ENCODE results near the gene ZBTB5.

The ZBTB5 gene

DNA sequence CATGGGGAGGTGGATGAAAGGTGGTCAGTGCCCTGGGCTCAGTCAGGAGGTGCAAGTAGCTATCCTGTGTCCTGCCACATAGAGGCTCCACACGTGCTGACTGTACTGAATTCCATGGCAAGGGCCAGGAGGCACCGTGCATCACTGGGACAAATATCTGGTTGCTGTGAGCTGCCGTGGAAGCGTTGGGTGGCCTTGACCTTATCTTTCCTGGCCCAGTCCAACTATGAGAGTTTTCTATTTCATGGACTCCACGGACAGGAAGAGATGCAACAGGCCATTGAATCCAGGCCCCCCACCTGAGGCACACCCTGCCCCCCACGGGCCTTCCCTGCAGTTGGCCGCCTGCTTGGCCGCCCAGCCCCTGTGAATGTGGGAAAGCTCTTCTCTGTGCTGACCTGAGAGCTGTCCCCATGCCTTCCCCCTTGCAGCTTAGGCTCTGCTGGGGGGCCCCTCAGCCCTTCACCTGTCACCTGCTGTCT lies 41.0 kb downstream of the ZBTB5 start:
- no peak for DNase-seq (ENCODE audit: low spot score)

DNA sequence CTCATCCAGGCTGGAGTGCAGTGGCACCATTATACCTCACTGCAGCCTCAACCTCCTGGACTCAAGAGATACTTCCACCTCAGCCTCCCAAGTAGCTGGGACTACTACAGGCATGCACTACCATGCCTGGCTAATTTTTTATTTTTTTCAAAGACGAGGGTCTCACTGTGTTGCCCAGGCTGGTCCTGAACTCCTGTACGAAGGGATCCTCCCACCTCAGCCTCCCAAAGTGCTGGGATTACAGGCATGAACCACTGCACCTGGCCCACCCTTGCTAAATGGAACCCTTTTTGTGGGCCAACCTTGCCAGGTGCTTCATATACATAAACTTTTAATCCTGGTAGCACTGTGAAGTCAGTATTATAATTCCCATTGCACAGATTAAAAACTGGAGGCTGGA lies 41.7 kb downstream of the ZBTB5 start:
- DNase-seq (ENCODE audit: low spot score) = no peak

DNA sequence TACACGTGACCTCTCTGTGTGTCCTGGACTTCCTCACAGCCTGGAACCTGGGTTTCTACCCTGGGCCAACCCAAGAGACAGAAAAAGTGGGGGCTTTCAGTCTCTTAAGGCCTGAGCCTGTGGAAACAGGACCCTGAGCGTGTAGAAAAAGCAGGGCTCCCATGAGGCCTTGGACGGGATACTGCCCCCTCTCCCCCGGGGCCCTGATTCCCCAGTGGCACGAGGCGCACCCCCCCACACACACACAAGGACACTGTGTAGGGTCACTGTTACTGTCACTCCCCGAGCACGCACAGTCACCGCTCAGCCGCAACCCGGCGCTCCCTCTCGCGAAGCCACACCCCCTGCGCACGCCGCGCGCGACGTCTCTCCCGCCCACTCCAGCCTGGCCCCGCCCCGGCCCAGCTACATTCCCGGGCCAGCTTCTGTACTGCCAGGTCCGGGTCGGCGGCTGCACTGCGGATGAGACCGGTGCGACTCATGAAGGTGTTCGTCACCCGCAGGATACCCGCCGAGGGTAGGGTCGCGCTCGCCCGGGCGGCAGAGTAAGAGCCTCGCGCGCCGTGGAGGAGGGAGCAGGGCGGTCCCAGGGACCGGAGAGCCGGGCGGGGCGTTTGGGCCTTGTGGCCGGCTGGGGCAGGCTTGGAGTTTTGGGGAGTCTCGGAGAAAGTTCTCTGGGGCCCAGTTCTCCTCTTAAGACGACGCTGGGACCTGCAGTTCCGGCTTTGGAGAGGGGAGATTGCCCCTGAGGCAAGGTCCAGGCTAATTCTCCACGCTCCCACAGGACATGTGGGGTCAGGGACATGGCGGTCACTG lies 42.8 kb downstream of the ZBTB5 start, which contains the start of gene GRHPR:
TSS of gene GRHPR (plus strand) at position 408 of the 816 bp plus-strand sequence. CDS start at position 463, 55 bp downstream.
- peak; percentile 86 for DNase-seq (ENCODE audit: low spot score)

DNA sequence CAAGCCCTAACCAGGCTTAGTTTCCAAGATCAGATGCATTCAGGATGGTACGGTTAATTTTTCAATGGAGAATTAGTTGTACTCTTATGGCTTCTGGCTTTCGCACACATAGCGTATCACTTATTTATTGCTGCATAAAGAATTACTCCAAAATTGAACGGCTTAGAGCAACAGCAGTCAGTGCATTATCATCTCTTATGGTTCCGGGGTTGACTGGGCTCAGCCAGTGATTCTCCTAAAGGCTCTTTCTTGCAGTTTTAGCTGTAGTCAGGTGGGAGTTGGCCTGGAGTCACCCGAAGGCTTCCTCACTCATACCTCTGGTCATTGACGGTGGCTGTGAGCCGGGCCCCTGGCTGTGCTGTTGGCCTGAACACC lies 43.3 kb downstream of the ZBTB5 start:
- DNase-seq (ENCODE audit: low spot score) = no peak

DNA sequence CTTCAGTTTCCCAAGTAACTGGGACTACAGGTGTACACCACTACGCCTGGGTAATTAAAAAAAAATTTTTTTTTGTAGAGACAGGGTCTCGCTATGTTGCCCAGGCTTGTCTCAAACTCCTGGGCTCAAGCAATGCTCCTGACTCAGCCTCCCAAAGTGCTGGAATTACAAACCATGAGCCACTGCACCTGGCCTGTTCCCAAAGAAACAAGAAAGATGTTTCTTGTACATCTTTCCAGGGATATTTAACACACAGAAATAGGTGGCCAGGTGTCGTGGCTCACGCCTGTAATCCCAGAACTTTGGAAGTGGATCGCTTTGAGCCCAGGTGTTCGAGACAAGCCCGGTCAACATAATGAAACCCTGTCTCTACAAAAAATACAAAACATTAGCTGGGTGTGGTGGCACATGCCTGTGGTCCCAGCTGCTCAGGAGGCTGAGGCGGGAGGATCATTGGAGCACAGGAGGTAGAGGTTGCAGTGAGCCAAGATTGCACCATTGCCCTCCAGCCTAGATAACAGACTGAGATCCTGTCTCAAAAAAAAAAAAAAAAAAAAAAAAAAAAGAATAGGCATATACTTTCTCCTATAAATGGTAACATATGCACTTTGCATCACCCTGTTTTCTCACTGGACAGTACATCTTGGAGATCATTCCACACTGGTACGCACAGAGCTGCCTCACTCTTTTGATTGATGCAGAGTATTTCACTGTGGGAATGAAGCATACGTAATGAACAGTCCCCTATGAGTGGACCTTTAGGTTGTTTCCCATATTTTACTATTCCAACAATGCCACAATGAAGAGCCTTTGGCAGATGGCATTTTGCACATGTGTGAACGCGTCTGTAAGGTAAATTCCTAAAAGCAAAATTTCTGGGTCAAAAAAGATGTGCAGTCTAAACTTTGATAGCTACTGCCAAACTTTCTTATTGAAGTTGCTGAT lies 44.7 kb downstream of the ZBTB5 start:
- DNase-seq (ENCODE audit: low spot score) = no peak

DNA sequence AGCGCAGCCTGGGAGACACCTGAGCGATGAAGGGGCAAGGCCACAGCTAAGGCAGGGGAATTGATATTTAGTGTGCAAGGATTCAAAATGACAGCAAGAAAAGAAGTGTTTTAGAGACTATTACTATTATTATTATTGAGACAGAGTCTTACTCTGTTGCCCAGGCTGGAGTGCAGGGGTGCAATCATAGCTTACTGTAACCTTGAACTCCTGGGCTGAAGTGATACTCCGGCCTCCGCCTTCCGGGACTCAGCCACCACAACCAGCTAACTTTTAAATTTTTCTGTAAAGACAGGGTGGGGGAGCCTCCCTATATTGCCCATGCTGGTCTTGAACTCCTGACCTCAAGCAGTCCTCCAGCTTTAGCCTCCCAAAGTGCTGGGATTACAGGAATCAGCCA lies 46.0 kb downstream of the ZBTB5 start:
- no peak for DNase-seq (ENCODE audit: low spot score)

DNA sequence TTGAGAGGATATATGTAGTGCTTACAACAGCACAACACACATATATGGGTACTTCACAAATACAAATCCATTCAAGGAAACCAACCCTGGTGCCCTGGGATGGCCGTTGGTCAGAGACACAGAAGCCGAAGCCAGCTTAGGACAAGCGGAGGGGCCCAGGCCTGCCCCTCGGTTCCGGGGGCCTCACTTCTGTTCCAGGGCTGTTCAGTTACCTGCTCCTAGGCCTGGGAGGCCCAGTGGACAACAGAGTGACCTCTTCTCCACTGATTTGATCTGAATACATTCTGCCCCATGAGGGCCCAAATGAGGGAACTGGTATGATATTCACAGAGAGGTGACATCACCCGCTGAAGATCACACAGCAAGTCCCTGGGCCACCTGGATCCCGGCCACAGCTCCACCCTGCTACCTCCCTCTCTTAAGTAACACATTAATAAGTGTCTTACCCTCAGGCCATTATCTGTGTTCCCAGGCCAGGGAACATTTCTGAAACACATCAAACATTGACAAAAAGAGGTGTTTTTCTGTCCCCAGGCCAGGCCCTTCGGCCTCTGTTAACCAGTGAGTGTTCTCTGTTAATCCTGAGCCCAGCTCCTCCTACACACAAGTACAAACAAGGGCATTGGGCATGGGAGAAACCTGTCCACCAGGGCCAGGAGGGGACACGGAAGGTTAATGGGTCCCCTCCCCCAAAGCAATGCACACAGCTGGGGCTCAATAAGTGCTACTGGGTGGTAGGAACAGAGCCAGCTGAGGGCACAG lies 47.2 kb downstream of the ZBTB5 start:
- DNase-seq (ENCODE audit: low spot score) = no peak

DNA sequence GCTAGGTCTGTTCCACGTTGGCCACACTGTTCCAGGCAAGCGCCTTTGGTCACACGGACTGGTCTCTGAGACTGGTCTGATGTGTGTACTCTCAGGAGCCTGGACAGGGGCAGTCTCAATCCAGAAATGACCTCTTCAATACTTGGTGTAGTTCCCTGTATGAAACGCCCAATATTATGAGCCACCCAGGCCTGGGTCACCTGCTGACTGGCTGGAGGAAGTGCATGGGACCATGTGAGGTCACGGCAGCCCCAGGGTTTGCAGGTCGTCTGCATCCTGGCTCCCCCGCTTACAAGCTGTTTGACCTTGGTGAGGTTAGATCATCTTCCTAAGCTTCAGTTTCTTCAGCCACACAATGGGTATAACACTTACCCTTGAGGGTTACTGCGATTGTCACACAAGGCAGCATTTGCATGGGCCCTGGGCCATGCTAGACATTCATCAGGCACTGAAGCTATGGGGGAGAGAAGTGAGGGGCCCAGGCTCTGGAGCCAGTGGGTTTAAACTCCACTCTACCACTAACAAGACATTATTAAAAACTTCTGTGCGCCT lies 47.9 kb downstream of the ZBTB5 start:
- no peak for DNase-seq (ENCODE audit: low spot score)

DNA sequence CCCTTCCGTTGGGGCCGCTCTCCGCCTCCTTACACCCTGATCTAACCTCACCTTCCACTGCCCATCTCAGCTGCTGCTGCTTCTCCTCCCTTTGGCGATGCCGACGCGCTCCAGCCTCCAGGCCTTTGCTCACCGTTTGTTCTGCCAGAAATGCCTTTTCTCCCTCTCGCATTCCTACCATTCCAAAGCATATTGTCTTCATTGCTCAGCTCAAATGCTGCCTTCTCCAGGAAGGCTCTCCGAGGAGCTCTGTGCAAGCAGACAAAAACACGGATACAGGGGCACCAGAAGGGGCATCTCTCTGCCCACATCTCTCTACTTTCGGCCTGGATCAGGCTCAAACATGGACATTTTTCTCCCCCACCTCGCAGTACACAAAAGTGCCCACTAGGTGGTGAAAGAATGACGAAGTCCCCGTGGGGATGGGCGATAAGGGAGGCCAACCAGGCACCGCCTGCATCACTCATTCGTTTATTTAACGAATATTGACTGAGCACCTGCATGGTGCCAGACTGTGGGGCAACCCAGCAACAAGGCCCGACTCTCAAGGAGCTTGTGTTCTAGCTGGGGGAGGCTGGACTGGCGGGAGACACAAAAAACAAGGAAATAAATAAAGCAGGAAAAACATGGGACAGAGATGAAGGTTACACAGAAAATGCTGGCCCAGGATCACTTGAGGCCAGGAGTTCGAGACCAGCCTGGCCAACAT lies 50.1 kb downstream of the ZBTB5 start:
- peak; percentile 82 for DNase-seq (ENCODE audit: low spot score)

DNA sequence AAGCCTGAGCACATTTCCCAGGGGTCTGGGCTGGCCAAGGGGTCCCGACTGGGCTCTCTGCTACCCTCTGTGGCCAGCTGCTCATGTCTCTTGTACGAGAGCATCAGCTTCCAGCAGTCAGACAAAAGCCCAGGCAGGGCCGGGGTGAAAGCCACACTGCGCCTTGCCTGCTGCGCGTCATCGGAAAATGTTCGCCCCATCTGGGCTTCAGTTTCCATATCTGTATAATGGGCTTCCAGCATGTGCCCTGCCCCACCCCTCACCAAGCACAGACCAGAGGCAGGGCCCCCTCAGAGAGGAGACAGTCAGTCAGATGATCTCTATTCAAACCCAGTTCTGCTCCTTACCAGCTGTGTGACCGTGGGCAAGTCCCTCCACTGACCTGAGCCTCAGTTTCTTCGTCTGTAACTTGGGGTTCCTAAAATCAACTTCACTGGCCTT lies 50.7 kb downstream of the ZBTB5 start:
- no peak for DNase-seq (ENCODE audit: low spot score)

DNA sequence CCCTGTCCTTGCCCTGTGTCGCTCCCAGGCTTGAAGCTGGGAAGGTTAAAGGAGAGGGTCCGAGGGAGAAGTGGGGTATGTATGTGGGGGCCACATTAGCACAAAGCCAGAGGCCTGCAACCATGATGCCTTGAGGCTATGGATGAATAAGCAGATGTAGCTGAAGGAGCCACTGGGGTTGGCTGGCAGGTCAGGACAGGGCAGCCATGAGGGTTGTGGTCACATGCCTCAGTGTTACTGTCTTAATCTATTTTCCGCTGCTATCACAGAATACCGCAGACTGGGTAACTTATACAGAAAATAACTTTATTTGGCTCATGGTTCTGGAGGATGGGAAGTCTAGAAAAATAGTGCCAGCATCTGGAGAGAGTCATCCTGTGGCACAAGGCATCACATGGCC lies 51.9 kb downstream of the ZBTB5 start:
- DNase-seq (ENCODE audit: low spot score) = no peak

DNA sequence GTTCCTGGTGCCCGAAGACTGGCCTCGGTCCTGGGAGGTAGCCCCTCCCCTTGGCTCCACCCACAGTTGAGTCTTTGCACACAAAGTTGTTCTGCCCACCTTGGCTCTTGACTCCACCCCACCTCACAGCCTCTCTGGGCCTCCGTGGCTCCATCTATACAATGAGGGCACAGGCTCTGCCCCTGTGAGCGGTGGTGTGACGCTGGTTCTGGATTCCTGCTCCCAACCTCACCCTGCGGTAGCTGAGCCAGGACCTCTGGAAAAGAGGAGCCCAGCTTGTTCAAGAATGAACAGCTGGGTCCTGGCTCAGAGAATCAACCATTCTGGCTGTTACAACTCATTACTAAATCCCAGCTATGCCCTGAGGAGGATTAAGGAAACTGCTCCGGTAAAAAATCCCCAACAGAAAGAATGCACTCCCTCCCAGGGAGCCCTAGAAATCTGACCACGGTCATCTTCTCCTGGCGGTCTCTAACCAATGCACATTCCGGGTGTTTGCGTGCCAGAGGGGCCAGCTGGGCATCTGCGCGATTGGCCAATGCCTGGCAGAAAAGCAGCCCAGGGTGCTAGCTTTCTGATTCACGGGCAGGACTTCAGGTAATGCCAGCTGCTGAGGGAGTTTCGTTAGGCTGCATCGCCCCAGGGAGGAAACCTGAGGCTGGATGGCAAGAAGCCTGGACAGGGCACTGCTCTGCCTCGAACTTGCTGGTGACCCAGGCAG lies 52.7 kb downstream of the ZBTB5 start:
- DNase-seq (ENCODE audit: low spot score) = no peak

DNA sequence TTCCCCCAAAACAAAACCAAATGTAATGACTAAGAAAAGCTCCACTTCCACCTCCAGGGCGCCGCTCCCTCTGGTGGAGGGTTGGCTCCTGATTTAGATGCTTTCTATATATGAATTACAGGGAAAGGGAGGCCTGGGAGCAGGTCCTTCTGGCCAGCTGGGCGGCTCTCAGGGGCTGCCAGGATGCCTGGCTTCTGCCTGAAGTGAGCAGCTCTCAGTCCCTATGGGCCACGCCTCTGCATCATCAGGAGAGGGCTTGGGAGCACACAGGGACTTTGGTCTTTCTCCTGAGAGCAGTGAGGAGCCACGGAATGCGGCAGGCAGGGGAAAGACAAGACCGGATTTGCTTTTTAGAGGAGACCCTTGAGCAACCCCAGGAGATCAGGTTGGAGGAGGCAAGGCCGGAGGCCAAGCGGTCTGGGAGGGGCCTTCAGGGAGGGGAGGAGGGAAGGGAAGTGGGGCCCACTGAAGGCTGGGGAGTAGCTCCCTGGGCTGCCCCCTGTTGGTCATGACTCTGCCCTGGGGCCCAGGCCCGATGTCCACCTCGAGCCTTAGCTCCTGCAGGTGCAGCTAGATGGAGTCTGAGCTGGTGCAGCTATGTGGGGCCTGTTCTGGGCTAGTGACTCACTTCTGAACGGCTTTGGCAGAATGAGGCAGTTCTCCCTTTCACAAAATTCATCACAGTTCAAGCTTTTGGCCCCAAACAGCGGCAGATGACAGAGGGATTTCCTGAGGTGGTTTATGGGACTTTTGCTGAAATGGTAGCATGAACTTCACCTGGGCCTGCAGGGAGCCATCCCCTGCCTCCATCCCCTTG lies 54.1 kb downstream of the ZBTB5 start:
- no peak for DNase-seq (ENCODE audit: low spot score)

DNA sequence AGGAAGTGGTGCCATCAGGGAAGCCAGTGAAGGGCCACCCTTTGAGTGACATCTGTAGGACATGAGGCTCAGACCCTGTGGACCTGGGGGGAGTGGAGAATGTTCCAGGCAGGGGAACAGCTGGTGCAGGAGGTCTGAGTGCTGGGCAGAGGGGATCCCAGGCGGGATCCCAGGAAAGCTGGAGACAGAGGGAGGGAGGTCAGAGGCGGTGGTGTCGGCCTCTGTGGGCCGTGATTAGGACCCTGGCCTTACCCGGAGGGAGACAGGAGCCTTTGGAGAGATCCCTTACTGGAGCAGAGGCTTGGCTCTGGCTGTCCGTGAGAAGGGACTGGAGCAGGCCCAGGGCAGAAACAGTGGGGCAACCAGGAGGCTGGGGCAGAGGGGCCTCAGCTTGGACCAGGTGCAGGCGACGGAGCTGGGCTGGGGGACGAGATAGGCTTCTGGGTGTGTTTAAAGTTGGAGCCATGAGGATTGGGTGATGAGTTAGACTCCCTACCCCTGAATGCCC lies 54.8 kb downstream of the ZBTB5 start:
- DNase-seq (ENCODE audit: low spot score) = no peak

DNA sequence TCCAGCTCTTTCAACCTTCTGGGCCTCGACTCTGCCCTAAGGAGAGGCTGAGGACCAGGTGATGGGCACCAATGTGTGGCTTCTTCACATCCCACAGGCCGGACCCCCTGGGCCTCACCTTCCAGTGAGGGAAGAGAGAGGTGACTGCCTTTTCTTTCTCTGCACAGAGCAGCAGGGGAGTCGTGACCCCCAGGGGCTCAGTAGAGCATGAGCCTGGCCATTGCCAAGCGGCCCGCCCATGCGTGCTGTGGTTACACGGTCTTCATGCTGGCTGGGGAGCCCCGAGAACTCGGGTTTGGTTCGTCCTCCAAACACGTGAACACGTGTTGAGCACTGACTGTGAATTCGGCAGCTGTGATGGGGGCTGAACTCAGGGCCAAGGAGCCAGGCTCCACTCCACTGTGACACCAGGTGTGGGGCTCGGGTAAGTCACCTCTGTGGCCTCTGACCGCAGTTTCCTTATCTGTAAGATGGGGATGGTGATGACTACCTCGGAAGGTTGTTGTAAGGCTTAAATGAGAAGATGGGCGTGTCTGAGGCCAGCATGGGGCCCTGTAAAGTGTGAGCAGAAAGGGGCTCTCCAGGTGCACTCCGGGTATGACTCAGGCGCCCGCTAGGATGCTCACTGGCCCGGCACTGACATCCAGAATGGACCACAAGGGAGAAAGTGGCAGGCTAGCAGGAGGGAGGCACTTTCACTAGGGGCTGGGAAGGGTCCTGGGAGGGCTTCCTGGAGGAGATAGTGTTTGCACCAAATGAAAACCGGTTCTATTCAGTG lies 56.1 kb downstream of the ZBTB5 start:
- DNase-seq (ENCODE audit: low spot score) = no peak

DNA sequence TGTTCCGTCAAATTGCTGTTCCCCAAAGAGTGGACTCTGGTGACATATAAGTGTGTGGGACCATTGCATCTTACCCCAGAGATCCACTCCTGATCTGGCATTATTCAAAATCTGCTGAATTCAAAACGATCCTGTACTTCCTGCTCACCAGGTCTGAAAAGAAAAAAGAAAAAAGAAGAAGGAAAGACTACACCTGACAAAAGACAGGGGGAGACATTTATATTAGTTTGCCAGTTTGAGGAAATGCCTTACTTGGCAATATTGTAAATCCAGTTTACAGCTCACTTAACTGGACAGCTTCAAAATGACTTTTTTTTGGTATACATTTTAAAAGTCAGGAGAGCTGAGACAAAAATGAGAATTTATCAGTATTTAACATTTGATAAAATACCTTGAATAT lies 57.8 kb downstream of the ZBTB5 start:
- DNase-seq (ENCODE audit: low spot score) = no peak

DNA sequence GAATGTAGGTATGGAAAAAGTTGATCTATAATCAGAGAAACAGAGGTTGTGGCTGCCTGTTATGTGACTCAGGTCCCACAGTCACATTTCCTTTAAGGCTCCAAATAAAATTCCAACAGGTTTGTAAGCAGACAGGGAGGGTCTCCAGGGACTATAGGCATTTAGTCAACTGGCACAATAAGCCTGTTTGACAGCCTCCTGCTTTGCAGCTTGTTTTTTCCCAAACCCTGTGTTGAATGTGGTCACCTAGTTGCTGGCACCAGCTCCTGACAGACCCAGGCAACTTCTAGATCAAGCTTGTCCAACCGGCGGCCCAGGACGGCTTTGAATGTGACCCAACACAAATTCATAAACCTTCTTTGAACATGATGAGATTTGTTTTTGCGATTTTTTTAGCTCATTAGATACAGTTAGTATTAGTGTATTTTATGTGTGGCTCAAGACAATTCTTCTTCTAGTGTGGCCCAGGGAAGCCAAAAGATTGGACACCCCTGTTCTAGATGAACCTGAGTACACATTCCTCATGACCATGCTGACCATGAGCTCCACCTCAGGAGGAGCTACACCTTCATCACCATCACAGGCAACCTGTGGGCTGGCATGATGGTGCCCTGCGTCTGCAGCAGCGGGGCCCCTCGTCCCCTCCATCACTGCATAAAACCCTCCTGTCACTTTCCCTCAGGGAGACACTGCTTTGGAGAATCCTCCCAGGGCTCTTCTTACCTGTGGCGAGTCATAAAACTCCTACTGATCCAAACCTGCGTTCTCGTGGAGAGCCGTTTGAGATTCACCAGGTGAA lies 58.4 kb downstream of the ZBTB5 start:
- no peak for DNase-seq (ENCODE audit: low spot score)

All from SK-N-DZ (cell line).